WTC11 (cell line): ENCODE results near the gene SENP1. TPM values are rescaled to one million over a fixed set of nuclear protein-coding genes. Genes with fewer than 3 reads are reported as not detected.

ENCODE experiments used
- ATAC-seq: fragments of 200-7000 bp; cut with Tn5 transposase; 2 replicates; pipeline ENCODE4 v1.10.0; 2021; ENCODE audit warnings: mild to moderate bottlenecking, moderate library complexity
- CTCF ChIA-PET: fragments of 300-600 bp; sonication (Branson Sonifier 250); formaldehyde crosslinking; loops from one replicate; lab custom pipeline; 2021; ENCODE audit warnings: antibody characterized with exemption; lab: Charles Lee
- POLR2A ChIA-PET: fragments of 350-600 bp; sonication (Branson Sonifier 250); formaldehyde crosslinking; loops from one replicate; lab custom pipeline; 2021; ENCODE audit warnings: antibody characterized with exemption; lab: Charles Lee
- DNase-seq: peaks from one replicate; pipeline ENCODE4 v3.0.0; 2021; ENCODE audit warnings: low spot score
- H3K27ac Mint-ChIP-seq: 2 replicates; pipeline ENCODE4 v1.8.0; 2021; ENCODE audit warnings: mixed read lengths
- H3K27me3 Mint-ChIP-seq: 2 replicates; pipeline ENCODE4 v1.8.0; 2021; ENCODE audit warnings: low read depth, mild to moderate bottlenecking, moderate library complexity, mixed read lengths
- H3K36me3 Mint-ChIP-seq: 2 replicates; pipeline ENCODE4 v1.8.0; 2021; ENCODE audit warnings: mixed read lengths
- H3K4me1 Mint-ChIP-seq: 2 replicates; pipeline ENCODE4 v1.8.0; 2022; ENCODE audit warnings: mixed read lengths
- H3K4me3 Mint-ChIP-seq: 2 replicates; pipeline ENCODE4 v1.8.0; 2021; ENCODE audit warnings: mild to moderate bottlenecking, moderate library complexity, mixed read lengths
- H3K9me3 Mint-ChIP-seq: 2 replicates; pipeline ENCODE4 v1.8.0; 2021; ENCODE audit warnings: mixed read lengths
- AFF4 ChIP-seq: sonication (generic); formaldehyde crosslinking; IDR thresholded peaks from 2 replicates; pipeline ENCODE4 v1.8.1; 2023; ENCODE audit warnings: mild to moderate bottlenecking, missing genetic modification reagents, borderline replicate concordance
- CREB1 ChIP-seq: sonication (generic); formaldehyde crosslinking; IDR thresholded peaks from 2 replicates; pipeline ENCODE4 v1.8.0; 2023; ENCODE audit warnings: mild to moderate bottlenecking, missing genetic modification reagents
- FOXJ3 ChIP-seq: sonication (generic); formaldehyde crosslinking; IDR thresholded peaks from 2 replicates; pipeline ENCODE4 v1.9.0; 2021; ENCODE audit warnings: missing genetic modification reagents, mild to moderate bottlenecking, borderline replicate concordance
- GRHL2 ChIP-seq: fragments of 250-450 bp; sonication (Bioruptor Pico); IDR thresholded peaks from 2 replicates; pipeline ENCODE4 v1.8.0; 2022; ENCODE audit warnings: mild to moderate bottlenecking, moderate library complexity; ENCODE audit not compliant: insufficient replicate concordance, severe bottlenecking
- GTF2I ChIP-seq: fragments of 250-450 bp; sonication (Bioruptor Pico); conservative IDR thresholded peaks from 2 replicates; pipeline ENCODE4 v1.4.0; 2021; ENCODE audit warnings: mild to moderate bottlenecking
- IRF1 ChIP-seq: sonication (generic); formaldehyde crosslinking; IDR thresholded peaks from 2 replicates; pipeline ENCODE4 v1.8.0; 2023; ENCODE audit warnings: missing genetic modification reagents
- JUN ChIP-seq: sonication (generic); formaldehyde crosslinking; IDR thresholded peaks from 2 replicates; pipeline ENCODE4 v1.8.0; 2023; ENCODE audit warnings: mild to moderate bottlenecking, missing genetic modification reagents
- MXD4 ChIP-seq: fragments of 250-450 bp; sonication (Bioruptor Pico); IDR thresholded peaks from 2 replicates; pipeline ENCODE4 v1.8.0; 2021; ENCODE audit warnings: mild to moderate bottlenecking, moderate library complexity, borderline replicate concordance
- MYBL2 ChIP-seq: sonication (generic); formaldehyde crosslinking; IDR thresholded peaks from 2 replicates; pipeline ENCODE4 v1.8.1; 2023; ENCODE audit warnings: mild to moderate bottlenecking, moderate library complexity, missing genetic modification reagents
- OVOL2 ChIP-seq: fragments of 250-450 bp; sonication (Bioruptor Pico); IDR thresholded peaks from 2 replicates; pipeline ENCODE4 v1.9.0; 2021; ENCODE audit warnings: mild to moderate bottlenecking, borderline replicate concordance
- SMAD4 ChIP-seq: sonication (generic); formaldehyde crosslinking; IDR thresholded peaks from 2 replicates; pipeline ENCODE4 v1.8.0; 2022; ENCODE audit warnings: mild to moderate bottlenecking, missing genetic modification reagents
- SOX15 ChIP-seq: fragments of 250-450 bp; sonication (Bioruptor Pico); IDR thresholded peaks from 2 replicates; pipeline ENCODE4 v1.9.0; 2021; ENCODE audit warnings: mild to moderate bottlenecking
- TEAD4 ChIP-seq: sonication (generic); formaldehyde crosslinking; IDR thresholded peaks from 2 replicates; pipeline ENCODE4 v1.8.0; 2022; ENCODE audit warnings: mild to moderate bottlenecking, missing genetic modification reagents
- ZNF121 ChIP-seq: sonication (generic); formaldehyde crosslinking; IDR thresholded peaks from 2 replicates; pipeline ENCODE4 v1.8.0; 2023; ENCODE audit warnings: missing genetic modification reagents
- ZNF263 ChIP-seq: sonication (generic); formaldehyde crosslinking; IDR thresholded peaks from 2 replicates; pipeline ENCODE4 v1.8.1; 2022; ENCODE audit warnings: low read depth, mild to moderate bottlenecking, moderate library complexity, missing genetic modification reagents
- ZNF423 ChIP-seq: fragments of 250-450 bp; sonication (Bioruptor Pico); IDR thresholded peaks from 2 replicates; pipeline ENCODE4 v2.1.2; 2022; ENCODE audit warnings: mild to moderate bottlenecking, moderate library complexity
- ZNF671 ChIP-seq: fragments of 250-450 bp; sonication (Bioruptor Pico); IDR thresholded peaks from 2 replicates; pipeline ENCODE4 v1.8.0; 2021; ENCODE audit warnings: mild to moderate bottlenecking
- total RNA-seq: library from RNA; stranded (reverse); gene quantifications from 3 replicates; pipeline ENCODE4 v1.2.3, GENCODE V29; 2021
- TF ChIP-seq, protein P1 (sequence below): sonication (generic); formaldehyde crosslinking; IDR thresholded peaks from 2 replicates; pipeline ENCODE4 v1.8.0; 2022; ENCODE audit warnings: missing genetic modification reagents
- TF ChIP-seq, protein P2 (sequence below): fragments of 250-450 bp; sonication (Bioruptor Pico); IDR thresholded peaks from 2 replicates; pipeline ENCODE4 v1.9.0; 2021; ENCODE audit warnings: moderate library complexity, mild to moderate bottlenecking, inconsistent platforms, borderline replicate concordance
- TF ChIP-seq, protein P3 (sequence below): fragments of 250-450 bp; sonication (Bioruptor Pico); conservative IDR thresholded peaks from 2 replicates; pipeline ENCODE4 v1.9.0; 2021; ENCODE audit warnings: mild to moderate bottlenecking
- TF ChIP-seq, protein P4 (sequence below): sonication (generic); formaldehyde crosslinking; IDR thresholded peaks from 2 replicates; pipeline ENCODE4 v1.8.1; 2023; ENCODE audit warnings: mild to moderate bottlenecking, moderate library complexity, missing genetic modification reagents

Gene SENP1
- total RNA-seq, 1 experiment from 2014 or later: 20.4 TPM

DNA sequence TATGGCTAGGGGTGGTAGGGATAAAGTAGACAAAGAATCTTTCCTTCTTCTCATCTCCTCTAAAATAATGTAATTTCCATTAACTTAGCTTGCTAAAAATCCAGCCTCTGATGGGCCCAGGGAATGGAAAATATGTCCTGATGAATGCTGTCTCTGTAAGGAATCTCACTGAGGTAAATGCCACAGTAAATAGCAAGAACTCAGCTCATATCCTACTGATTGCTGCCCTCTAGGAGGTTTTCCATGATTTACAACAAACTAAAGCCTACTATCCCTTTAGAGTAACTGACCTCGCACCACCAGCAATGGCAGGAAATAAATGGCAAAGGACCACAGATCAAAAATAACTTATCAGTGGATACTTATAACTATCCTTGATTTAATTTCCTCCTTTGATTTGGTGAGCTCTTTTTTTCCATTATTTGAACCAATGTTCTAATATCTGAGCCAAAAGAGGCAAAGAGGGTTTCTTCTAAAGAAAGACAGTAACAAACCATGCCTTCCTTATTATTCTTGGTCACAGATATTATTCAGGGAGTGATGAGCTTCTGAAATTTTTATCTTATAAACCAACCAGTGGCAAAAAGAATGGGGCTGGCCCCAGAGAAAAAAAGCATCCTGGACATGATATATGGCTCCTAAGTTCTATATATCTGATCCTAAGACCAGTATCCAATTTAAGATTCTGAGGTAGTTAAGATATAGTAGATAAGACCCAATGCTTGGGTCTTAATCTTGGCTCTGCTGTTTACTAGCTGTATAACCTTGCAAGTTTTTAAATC, 43.8 kb downstream of the SENP1 start (continued):
- TF ChIP-seq, protein P1, sequence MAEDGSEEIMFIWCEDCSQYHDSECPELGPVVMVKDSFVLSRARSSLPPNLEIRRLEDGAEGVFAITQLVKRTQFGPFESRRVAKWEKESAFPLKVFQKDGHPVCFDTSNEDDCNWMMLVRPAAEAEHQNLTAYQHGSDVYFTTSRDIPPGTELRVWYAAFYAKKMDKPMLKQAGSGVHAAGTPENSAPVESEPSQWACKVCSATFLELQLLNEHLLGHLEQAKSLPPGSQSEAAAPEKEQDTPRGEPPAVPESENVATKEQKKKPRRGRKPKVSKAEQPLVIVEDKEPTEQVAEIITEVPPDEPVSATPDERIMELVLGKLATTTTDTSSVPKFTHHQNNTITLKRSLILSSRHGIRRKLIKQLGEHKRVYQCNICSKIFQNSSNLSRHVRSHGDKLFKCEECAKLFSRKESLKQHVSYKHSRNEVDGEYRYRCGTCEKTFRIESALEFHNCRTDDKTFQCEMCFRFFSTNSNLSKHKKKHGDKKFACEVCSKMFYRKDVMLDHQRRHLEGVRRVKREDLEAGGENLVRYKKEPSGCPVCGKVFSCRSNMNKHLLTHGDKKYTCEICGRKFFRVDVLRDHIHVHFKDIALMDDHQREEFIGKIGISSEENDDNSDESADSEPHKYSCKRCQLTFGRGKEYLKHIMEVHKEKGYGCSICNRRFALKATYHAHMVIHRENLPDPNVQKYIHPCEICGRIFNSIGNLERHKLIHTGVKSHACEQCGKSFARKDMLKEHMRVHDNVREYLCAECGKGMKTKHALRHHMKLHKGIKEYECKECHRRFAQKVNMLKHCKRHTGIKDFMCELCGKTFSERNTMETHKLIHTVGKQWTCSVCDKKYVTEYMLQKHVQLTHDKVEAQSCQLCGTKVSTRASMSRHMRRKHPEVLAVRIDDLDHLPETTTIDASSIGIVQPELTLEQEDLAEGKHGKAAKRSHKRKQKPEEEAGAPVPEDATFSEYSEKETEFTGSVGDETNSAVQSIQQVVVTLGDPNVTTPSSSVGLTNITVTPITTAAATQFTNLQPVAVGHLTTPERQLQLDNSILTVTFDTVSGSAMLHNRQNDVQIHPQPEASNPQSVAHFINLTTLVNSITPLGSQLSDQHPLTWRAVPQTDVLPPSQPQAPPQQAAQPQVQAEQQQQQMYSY: no peak
- TF ChIP-seq JUN (no peak), IRF1 (CRISPR knock-in tag) (no peak)
- TF ChIP-seq, all 79 proteins: peak for 0

GRCh38 chr12:48060474-48060873, 45.4 kb downstream of the SENP1 start:
- H3K9me3 Mint-ChIP-seq: no peaks in the 10 kb centered on the region
- POLR2A ChIA-PET: no interaction called here
- H3K4me1 Mint-ChIP-seq: no peaks in the 10 kb centered on the region

DNA sequence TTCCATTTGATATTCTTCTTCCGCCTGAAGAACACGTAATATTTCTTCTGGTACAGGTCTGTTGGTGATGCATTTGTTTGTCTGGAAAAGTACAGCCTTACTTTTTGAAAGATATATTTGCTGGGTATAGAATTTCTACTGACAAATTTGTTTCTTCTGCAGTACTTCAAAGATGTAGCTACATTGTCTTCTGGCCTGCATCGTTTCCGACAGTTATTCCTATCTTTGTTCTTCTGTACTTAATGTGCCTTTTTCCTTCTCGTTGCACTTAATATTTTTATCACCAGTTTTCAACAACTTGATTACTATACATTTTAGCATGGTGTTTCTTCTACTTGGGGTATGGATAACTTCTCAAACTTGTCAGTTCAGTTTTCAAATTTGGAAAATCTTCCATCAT, 47.1 kb downstream of the SENP1 start:
- Mint-ChIP-seq H3K9me3 (no peaks in the 10 kb centered on the region), H3K36me3 (peaks cover 36% of the 10 kb centered on the region), H3K27ac (no peak overlapping the region), H3K27me3 (no peaks in the 10 kb centered on the region), H3K4me3 (no peak overlapping the region), H3K4me1 (no peaks in the 10 kb centered on the region)
- ChIA-PET POLR2A (interaction anchor here (0.6 kb wide), 1 partner anchor 750 kb away, joined by 3 read pairs; no protein-coding TSS in a partner anchor), CTCF (no interaction called here)
- DNase-seq (no peak), ATAC-seq (no peak)
- no peak for TF ChIP-seq FOXJ3 (CRISPR knock-in tag)
- TF ChIP-seq SMAD4 (CRISPR knock-in tag): no peak
- TF ChIP-seq, protein P2, sequence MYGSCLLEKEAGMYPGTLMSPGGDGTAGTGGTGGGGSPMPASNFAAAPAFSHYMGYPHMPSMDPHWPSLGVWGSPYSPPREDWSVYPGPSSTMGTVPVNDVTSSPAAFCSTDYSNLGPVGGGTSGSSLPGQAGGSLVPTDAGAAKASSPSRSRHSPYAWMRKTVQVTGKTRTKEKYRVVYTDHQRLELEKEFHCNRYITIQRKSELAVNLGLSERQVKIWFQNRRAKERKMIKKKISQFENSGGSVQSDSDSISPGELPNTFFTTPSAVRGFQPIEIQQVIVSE (CRISPR knock-in tag): no peak
- TF ChIP-seq ZNF423 (CRISPR knock-in tag): no peak
- TF ChIP-seq, protein P3, sequence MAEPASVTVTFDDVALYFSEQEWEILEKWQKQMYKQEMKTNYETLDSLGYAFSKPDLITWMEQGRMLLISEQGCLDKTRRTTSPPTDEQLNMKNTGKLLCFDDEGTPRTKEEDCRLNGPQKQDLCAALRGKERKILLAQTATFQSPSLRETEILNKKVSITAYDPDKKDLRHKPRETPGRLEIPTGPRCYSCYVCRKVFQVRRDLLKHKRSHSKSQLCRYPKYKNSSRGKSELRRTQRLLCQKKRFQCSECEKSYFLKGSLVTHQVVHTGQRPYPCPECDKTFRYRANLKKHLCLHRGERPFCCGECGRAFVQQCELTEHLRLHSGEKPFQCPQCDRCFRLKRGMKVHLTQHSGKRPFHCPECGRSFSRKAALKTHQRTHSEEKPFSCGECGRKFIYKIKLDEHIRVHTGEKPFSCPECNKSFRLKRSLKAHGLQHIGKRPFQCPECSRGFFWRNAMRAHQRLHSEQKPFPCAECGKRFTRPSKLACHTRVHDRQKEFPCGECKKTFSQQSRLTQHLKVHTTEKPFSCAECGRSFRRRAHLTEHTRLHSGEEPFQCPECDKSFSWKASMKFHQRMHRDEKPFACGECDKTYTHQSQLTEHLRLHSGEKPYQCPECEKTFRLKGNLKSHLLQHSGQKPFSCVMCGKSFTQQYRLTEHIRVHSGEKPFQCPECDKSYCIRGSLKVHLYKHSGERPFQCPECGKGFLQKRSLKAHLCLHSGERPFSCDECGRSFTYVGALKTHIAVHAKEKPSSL (CRISPR knock-in tag): no peak
- no peak for TF ChIP-seq ZNF121 (CRISPR knock-in tag)
- no peak for TF ChIP-seq SOX15
- no peak for TF ChIP-seq AFF4 (CRISPR knock-in tag)
- TF ChIP-seq MYBL2 (CRISPR knock-in tag): no peak

More at GRCh38 chr12:48060474-48060873, 45.4 kb downstream of the SENP1 start:
- Mint-ChIP-seq H3K4me3 (no peak overlapping the region), H3K27me3 (no peaks in the 10 kb centered on the region)
- CTCF ChIA-PET: no interaction called here
- no peak for DNase-seq
- TF ChIP-seq MXD4 (no peak), GTF2I (CRISPR knock-in tag) (no peak), TEAD4 (CRISPR knock-in tag) (no peak), ZNF671 (CRISPR knock-in tag) (no peak), OVOL2 (CRISPR knock-in tag) (no peak), ZNF423 (CRISPR knock-in tag) (no peak), GRHL2 (CRISPR knock-in tag) (no peak), FOXJ3 (CRISPR knock-in tag) (no peak), CREB1 (CRISPR knock-in tag) (no peak), ZNF263 (CRISPR knock-in tag) (no peak)
- TF ChIP-seq, protein P4, sequence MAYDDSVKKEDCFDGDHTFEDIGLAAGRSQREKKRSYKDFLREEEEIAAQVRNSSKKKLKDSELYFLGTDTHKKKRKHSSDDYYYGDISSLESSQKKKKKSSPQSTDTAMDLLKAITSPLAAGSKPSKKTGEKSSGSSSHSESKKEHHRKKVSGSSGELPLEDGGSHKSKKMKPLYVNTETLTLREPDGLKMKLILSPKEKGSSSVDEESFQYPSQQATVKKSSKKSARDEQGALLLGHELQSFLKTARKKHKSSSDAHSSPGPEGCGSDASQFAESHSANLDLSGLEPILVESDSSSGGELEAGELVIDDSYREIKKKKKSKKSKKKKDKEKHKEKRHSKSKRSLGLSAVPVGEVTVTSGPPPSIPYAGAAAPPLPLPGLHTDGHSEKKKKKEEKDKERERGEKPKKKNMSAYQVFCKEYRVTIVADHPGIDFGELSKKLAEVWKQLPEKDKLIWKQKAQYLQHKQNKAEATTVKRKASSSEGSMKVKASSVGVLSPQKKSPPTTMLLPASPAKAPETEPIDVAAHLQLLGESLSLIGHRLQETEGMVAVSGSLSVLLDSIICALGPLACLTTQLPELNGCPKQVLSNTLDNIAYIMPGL (CRISPR knock-in tag): no peak
- TF ChIP-seq, all 79 proteins: peak for 0
- ATAC-seq: no peak
- Mint-ChIP-seq H3K36me3 (peaks cover 52% of the 10 kb centered on the region), H3K27ac (no peak overlapping the region)
